SIG-M5 (cell line): ENCODE measurements around the gene GLIPR1L1.
"Not testable (repeated sequence)": the region's sequence is repeated elsewhere in the genome, so short reads cannot be mapped to it uniquely, and the experiment has no call there.

Source experiments
- DNase-seq: peaks from one replicate; lab custom pipeline; 2025; lab: John Stamatoyannopoulos, UW

The GLIPR1L1 gene

GRCh38 chr12:75334384-75335030 lies at the start of gene GLIPR1L1:
Gene GLIPR1L1 (plus strand): TSS chr12:75334670. CDS start chr12:75334729, 59 bp downstream.
- DNase-seq: no peak

GRCh38 chr12:75288860-75289259 lies 45.6 kb upstream of the GLIPR1L1 start:
- no peak for DNase-seq

- DNase-seq: no peak
These were observed 44.7 kb upstream of the GLIPR1L1 start for GRCh38 chr12:75289753-75290152.

- DNase-seq: no peak
These were observed 43.5 kb upstream of the GLIPR1L1 start for GRCh38 chr12:75291014-75291413.

GRCh38 chr12:75294336-75294735 lies 40.1 kb upstream of the GLIPR1L1 start:
- no peak for DNase-seq

GRCh38 chr12:75294797-75295196 lies 39.7 kb upstream of the GLIPR1L1 start:
- no peak for DNase-seq

GRCh38 chr12:75302225-75302624 lies 32.2 kb upstream of the GLIPR1L1 start:
- no peak for DNase-seq

GRCh38 chr12:75302781-75303180 lies 31.7 kb upstream of the GLIPR1L1 start:
- DNase-seq: no peak

GRCh38 chr12:75305412-75306332 lies 28.8 kb upstream of the GLIPR1L1 start:
- no peak for DNase-seq

GRCh38 chr12:75308279-75308678 lies 26.2 kb upstream of the GLIPR1L1 start:
- DNase-seq: no peak

GRCh38 chr12:75311369-75311768 lies 23.1 kb upstream of the GLIPR1L1 start:
- no peak for DNase-seq

GRCh38 chr12:75315518-75315917 lies 19.0 kb upstream of the GLIPR1L1 start:
- DNase-seq: no peak

- DNase-seq: no peak
These were observed 16.7 kb upstream of the GLIPR1L1 start for GRCh38 chr12:75317784-75318183.

GRCh38 chr12:75322464-75322863 lies 12.0 kb upstream of the GLIPR1L1 start:
- DNase-seq: no peak

GRCh38 chr12:75323663-75324062 lies 10.8 kb upstream of the GLIPR1L1 start:
- no peak for DNase-seq

GRCh38 chr12:75327642-75328041 lies 6.8 kb upstream of the GLIPR1L1 start:
- DNase-seq: no peak

- DNase-seq: no peak
These were observed 4.3 kb upstream of the GLIPR1L1 start, which contains the start of gene CAPS2 for GRCh38 chr12:75329918-75330826. Gene CAPS2 (minus strand): TSS chr12:75330324. CDS start chr12:75326498, 3,826 bp downstream.

GRCh38 chr12:75337905-75338304 lies 3.4 kb downstream of the GLIPR1L1 start:
- no peak for DNase-seq

- no peak for DNase-seq
These were observed 7.4 kb downstream of the GLIPR1L1 start for GRCh38 chr12:75341873-75342272.

- no peak for DNase-seq
These were observed 11.1 kb downstream of the GLIPR1L1 start for GRCh38 chr12:75345531-75345930.

- DNase-seq: not testable (repeated sequence)
These were observed 11.7 kb downstream of the GLIPR1L1 start for GRCh38 chr12:75346215-75346614.

- DNase-seq: no peak
These were observed 15.5 kb downstream of the GLIPR1L1 start for GRCh38 chr12:75349946-75350345.
